Fibroblast of skin of right quadriceps (primary cell): ENCODE measurements around the gene SLC16A13.
A peak's percentile ranks its signal among the peaks of the same experiment; 100 is the strongest.

Experiments used
- DNase-seq: peaks from one replicate; pipeline ENCODE4 v3.0.0-alpha.2; 2013

SLC16A13 gene

GRCh38 chr17:7014261-7014994 lies 21.4 kb upstream of the SLC16A13 start:
- peak; percentile 97 for DNase-seq

GRCh38 chr17:7014995-7015958 lies 20.5 kb upstream of the SLC16A13 start:
- peak; percentile 57 for DNase-seq

GRCh38 chr17:7016418-7016817 lies 19.4 kb upstream of the SLC16A13 start:
- no peak for DNase-seq

- no peak for DNase-seq
These were observed 18.7 kb upstream of the SLC16A13 start for GRCh38 chr17:7016886-7017826.

DNA sequence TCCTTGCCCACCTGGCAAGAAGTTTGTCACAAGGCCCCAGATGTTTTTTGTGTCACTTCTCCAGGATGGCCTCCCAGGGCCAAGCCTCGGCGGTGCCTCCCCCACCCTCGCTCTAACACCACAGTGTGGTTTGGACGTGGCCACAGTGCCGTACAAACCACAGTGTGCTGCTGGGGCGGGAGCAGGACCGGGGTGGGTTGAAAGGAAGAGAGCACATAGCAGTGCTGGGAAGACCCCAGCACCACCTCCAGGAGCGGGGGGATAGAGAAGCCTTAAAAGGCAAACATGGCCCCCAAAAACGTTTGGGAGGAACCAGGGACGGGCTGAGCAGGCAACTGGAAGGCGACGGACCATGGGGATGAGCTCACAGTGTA lies 18.0 kb upstream of the SLC16A13 start:
- DNase-seq = no peak

- DNase-seq = no peak
These were observed 17.4 kb upstream of the SLC16A13 start for GRCh38 chr17:7018331-7018964.

DNA sequence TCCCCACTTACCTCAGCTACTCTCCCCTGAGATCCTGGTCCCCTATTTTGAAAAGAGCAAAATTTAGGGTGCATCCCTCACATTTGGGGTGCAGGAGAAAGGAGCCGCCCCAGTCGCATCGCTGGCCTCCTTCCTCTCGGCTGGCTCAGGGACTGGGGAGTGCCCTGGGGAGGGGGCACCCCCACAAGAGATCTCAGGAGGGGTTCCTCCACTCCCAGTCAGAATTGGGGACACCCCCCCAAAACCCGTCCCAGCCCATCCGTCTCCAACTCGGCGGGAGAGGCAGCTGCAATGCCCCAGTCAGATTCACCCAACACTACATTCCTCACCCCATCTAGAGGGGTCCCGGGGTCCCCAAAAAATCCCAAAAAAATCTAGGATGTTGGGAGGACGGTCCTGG lies 16.4 kb upstream of the SLC16A13 start:
- no peak for DNase-seq

DNA sequence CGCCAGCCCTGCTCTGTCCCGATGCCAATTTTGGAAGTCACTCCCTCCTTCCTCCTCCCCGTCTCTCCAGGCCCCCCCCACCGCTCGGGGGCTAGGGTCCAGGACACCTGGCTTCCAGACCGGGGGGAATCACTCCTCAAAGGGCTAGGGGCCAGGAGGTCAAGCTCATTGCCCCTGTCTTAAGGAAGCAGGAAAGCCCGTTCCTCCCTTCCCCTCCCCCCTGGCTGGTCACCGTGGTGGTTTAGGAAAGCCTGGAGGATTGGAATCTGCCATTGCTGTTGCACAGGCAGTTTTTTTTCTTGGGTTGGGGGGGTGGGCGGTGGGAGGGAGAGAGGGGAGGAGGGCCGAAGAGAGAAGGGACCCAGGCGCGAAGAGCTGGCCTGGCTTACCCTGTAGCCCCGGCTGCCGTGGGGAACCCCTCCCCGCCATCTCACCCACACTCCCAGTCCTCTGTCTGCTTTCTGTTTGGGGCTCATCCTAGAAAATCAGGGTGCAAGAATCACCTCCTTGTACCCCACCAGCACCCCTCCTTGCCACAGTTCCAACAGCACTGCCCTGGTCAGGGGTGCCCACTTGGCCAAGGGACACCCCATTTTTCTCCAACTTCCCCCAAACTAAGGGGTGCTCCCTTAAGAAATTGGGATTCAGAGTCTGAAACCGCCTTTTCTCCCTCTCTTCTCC lies 15.8 kb upstream of the SLC16A13 start:
- DNase-seq = peak; percentile 63

DNA sequence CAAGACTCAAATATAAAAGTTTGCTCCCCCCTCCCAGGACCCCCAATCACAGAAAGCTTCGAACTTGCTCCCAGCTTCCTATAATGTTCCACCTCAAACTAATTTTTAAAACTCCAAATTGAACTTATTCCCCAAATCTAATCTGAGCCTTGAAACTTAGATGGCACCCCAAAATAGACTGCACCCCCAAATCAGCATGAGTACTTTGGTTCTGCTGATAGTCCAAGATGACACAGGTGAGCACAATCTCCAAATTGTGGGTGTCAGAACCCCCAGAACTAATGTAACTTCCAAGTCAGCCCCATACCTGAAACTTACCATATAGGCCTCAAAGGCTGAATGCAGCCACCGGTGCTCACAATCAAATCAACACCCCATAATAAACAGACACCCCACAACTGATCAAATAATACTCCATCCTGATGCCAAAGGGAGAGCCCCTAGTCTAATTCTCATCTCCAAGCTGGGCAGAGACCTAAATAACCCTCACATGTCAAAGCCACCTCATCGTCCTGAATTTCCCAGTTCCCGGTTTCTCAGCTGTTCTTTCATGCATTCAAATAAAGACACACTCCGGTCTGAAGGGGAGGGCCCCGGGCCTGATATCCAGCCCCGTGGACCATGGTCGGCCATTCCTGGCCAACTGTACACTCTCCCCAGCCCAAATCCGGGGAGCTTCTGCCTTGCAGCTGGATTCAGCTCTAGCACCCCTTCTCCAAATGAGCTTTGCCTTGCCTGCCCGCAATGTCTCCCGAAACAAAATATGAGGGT lies 14.7 kb upstream of the SLC16A13 start:
- no peak for DNase-seq

- DNase-seq = peak; percentile 54
These were observed 13.6 kb upstream of the SLC16A13 start for GRCh38 chr17:7021993-7022778.

DNA sequence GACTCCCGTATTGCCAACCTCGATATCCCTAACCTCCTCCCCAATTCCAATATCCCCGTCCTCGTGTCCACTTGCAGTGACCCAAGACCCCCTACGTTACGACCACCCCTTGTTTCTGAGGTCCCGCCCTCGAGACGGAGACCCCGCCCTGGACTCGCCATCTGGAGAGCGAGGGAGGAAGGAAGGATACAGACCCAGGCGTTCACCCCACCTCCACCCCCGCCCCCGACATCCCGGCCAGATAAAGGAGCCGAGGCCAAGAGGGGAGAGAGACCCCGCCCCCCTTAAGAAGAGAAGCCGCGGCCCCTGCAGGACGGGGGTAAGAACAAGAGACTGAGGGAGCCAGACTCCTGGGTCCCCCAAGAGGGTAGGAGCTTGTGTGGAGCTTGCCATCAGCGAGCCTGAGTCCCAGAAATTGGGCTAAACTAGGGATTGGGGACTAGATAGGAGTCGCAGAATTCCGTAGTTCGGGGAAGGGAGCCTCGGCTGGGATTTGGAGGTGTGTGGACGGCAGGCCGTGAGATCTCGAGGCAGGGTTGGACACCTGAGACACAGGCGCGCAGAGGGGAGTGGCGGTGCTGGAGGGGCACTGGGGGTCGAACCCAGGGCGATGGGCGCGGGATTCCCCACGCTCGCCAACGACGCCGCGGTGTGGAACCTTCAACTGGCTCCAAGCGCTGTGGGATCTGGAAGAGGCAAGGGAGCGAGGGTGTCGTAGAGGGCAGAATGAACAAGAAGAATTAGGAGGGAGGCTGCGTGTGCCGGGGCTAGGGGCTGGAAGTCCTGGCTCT lies 12.8 kb upstream of the SLC16A13 start, which contains the start of gene BCL6B:
Gene BCL6B (plus strand): TSS at position 270 of the 791 bp plus-strand sequence. CDS start 622 bp downstream, outside the sequence.
- no peak for DNase-seq

DNA sequence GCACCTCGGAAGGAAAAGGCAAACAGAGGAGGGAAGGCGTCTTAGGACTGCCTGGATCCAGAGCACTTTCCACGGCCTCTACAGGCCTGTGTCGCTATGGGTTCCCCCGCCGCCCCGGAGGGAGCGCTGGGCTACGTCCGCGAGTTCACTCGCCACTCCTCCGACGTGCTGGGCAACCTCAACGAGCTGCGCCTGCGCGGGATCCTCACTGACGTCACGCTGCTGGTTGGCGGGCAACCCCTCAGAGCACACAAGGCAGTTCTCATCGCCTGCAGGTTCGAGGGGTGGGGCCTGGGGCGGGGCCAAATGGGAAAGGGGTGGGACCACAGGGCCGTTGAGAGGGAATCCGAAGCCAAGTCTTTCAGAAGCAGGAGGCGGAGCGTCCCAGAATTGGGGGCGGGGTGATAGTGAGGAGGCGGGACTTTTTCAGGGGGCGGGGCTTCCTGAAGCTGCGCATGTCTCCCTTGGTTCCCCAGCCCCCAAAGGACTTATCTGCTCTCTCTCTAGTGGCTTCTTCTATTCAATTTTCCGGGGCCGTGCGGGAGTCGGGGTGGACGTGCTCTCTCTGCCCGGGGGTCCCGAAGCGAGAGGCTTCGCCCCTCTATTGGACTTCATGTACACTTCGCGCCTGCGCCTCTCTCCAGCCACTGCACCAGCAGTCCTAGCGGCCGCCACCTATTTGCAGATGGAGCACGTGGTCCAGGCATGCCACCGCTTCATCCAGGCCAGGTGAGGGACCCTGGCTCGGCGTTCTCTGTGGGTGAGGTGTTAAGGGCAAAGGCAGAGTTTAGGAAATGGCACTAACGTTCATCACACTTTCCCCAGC lies 12.0 kb upstream of the SLC16A13 start:
- peak; percentile 83 for DNase-seq

DNA sequence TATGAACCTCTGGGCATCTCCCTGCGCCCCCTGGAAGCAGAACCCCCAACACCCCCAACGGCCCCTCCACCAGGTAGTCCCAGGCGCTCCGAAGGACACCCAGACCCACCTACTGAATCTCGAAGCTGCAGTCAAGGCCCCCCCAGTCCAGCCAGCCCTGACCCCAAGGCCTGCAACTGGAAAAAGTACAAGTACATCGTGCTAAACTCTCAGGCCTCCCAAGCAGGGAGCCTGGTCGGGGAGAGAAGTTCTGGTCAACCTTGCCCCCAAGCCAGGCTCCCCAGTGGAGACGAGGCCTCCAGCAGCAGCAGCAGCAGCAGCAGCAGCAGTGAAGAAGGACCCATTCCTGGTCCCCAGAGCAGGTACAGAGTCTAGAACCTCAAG lies 11.4 kb upstream of the SLC16A13 start:
- DNase-seq = no peak

DNA sequence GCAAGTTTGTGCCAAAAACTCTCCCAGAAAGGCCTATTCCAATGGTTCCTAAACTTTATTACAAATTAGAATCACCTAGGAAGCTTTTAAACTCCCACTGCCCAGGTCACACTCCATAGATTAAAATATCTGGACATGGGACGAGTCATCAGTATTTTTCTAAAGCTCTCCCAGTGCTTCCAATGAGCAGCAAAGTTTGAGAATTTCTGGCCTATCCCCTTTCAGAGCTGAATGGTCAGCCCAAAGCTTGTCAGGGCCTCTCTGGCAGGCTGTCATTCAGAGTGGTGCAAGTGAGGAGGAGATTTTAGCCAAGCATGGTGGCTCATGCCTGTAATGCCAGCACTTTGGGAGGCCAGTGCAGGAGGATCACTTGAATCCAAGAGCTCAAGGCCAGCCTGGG lies 10.6 kb upstream of the SLC16A13 start:
- DNase-seq = no peak

DNA sequence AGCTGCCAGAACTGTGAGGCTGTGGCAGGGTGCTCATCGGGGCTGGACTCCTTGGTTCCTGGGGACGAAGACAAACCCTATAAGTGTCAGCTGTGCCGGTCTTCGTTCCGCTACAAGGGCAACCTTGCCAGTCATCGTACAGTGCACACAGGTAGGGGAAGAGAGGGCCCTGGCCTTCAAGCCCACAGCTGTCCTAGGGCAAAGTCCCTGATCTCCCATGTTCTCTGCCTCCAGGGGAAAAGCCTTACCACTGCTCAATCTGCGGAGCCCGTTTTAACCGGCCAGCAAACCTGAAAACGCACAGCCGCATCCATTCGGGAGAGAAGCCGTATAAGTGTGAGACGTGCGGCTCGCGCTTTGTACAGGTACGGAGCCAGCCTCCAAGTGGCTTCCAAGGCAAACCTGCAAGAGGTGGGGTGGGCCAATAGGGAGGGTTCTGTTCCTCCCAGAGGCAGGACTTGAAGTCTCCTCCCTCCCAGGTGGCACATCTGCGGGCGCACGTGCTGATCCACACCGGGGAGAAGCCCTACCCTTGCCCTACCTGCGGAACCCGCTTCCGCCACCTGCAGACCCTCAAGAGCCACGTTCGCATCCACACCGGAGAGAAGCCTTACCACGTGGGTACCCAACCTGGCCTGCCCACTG lies 9.2 kb upstream of the SLC16A13 start:
- DNase-seq = no peak

GRCh38 chr17:7027335-7027734 lies 8.5 kb upstream of the SLC16A13 start:
- DNase-seq = no peak

DNA sequence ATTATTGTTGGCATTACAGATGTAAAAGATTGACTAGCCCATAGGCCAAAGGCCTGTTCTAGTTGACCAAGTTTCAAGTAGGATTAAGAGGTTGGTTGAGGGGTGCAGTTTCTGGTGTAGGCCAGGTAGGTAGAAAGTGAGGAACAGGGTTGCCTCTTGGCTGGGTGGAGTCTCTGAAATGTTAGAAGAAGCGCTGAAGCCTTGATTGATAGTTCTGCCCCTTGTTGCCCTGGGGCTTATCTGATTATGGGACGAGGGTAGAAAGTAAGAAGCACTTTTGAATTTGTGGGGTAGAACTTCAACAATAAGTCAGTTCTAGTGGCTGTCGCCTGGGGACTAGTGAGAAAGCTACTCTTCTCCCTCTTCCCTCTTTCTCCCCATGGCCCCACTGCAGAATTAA lies 6.7 kb upstream of the SLC16A13 start:
- no peak for DNase-seq

- DNase-seq = no peak
These were observed 6.2 kb upstream of the SLC16A13 start for GRCh38 chr17:7029659-7030058.
